Kidney tubule cell (primary cell): ENCODE data around the gene OAS2.
"Not testable (repeated sequence)": the region's sequence is repeated elsewhere in the genome, so short reads cannot be mapped to it uniquely, and the experiment has no call there.

ENCODE experiments used
- DNase-seq: peaks from one replicate; pipeline ENCODE4 v3.0.0-alpha.2; 2018; ENCODE audit warnings: low spot score

OAS2 gene

GRCh38 chr12:112948806-112949205 is 29.5 kb upstream of the OAS2 start:
- no peak for DNase-seq

- DNase-seq, result no peak
Observed at GRCh38 chr12:112950701-112951100, 27.6 kb upstream of the OAS2 start.

- DNase-seq, result not testable (repeated sequence)
Observed at GRCh38 chr12:112957125-112957524, 21.2 kb upstream of the OAS2 start.

- DNase-seq, result no peak
Observed at GRCh38 chr12:112961074-112961473, 17.2 kb upstream of the OAS2 start.

- no peak for DNase-seq
Observed at GRCh38 chr12:112961536-112961935, 16.8 kb upstream of the OAS2 start.

- no peak for DNase-seq
Observed at GRCh38 chr12:112962561-112962960, 15.8 kb upstream of the OAS2 start.

GRCh38 chr12:112963227-112963861 is 15.0 kb upstream of the OAS2 start:
- no peak for DNase-seq

GRCh38 chr12:112964067-112964670 is 14.2 kb upstream of the OAS2 start:
- no peak for DNase-seq

GRCh38 chr12:112964915-112965314 is 13.4 kb upstream of the OAS2 start:
- no peak for DNase-seq

- DNase-seq, result no peak
Observed at GRCh38 chr12:112965643-112966042, 12.7 kb upstream of the OAS2 start.

GRCh38 chr12:112967306-112967705 is 11.0 kb upstream of the OAS2 start:
- no peak for DNase-seq

- DNase-seq, result no peak
Observed at GRCh38 chr12:112967858-112968257, 10.5 kb upstream of the OAS2 start.

GRCh38 chr12:112969547-112970306 is 8.6 kb upstream of the OAS2 start:
- DNase-seq, result no peak

GRCh38 chr12:112970391-112970790 is 7.9 kb upstream of the OAS2 start:
- no peak for DNase-seq

- no peak for DNase-seq
Observed at GRCh38 chr12:112971248-112971647, 7.1 kb upstream of the OAS2 start.

- no peak for DNase-seq
Observed at GRCh38 chr12:112973011-112973735, 5.1 kb upstream of the OAS2 start.

- DNase-seq, result no peak
Observed at GRCh38 chr12:112973818-112974231, 4.5 kb upstream of the OAS2 start.

GRCh38 chr12:112974904-112975303 is 3.4 kb upstream of the OAS2 start:
- no peak for DNase-seq

GRCh38 chr12:112977139-112977538 is 1.2 kb upstream of the OAS2 start:
- DNase-seq, result no peak

- DNase-seq, result no peak
Observed at GRCh38 chr12:112977641-112978040, 678 bp upstream of the OAS2 start.

GRCh38 chr12:112979041-112979680 is 842 bp downstream of the OAS2 start:
- DNase-seq, result no peak

GRCh38 chr12:112980491-112981158 is 2.3 kb downstream of the OAS2 start:
- DNase-seq, result no peak
